Mucosa of descending colon (tissue), 3 donors: ENCODE data around the gene CARHSP1. TPM values are rescaled to one million over a fixed set of nuclear protein-coding genes. Genes with fewer than 3 reads are reported as not detected.

Source experiments
- ATAC-seq: fragments of 200-7000 bp; cut with Tn5 transposase; one replicate; pipeline ENCODE4 v1.9.1; 2020; ENCODE audit warnings: mild to moderate bottlenecking, moderate library complexity
- DNase-seq, 3 donors: peaks; one replicate each; pipeline ENCODE4 v3.0.0-alpha.2; 2020
- H3K36me3 ChIP-seq: fragments of 200-600 bp; one replicate; pipeline ENCODE4 v1.8.0; 2021; ENCODE audit warnings: low read depth, mild to moderate bottlenecking
- H3K4me1 ChIP-seq: fragments of 200-600 bp; one replicate; pipeline ENCODE4 v1.8.0; 2021; ENCODE audit warnings: low read depth, mild to moderate bottlenecking
- H3K4me3 ChIP-seq: fragments of 200-600 bp; one replicate; pipeline ENCODE4 v1.8.0; 2021; ENCODE audit warnings: mild to moderate bottlenecking
- H3K9me3 ChIP-seq: fragments of 200-600 bp; one replicate; pipeline ENCODE4 v1.8.0; 2021; ENCODE audit warnings: mild to moderate bottlenecking
- intact Hi-C, 2 donors: fragments of 100-400 bp; cut with DNase I in 1 of 2; cut with micrococcal nuclease in 1 of 2; formaldehyde crosslinking; loops; one replicate each; pipeline versions ENCODE4 v1.11.0 to v1.11.1; 2022; cut with DNase I, micrococcal nuclease
- total RNA-seq, 3 donors: library from RNA; stranded (reverse); fragmentation: NEBNext Ultra II Directional in 2 of 3; extraction: Animal tissue kit (Norgen Biotek cat#: 25700) in 2 of 3; gene quantifications; one replicate each; pipeline versions ENCODE4 v1.2.1 to v1.2.4, GENCODE V29; 2021 to 2023
- TF ChIP-seq, protein P1 (sequence below): fragments of 200-600 bp; IDR thresholded peaks from one replicate; pipeline ENCODE4 v1.8.0; 2022; ENCODE audit warnings: antibody characterized with exemption, mild to moderate bottlenecking
- donor health status: DM: no; HTN: no; CAD: no; lungs with moderate emphysema.
- donor health status: DM: no; HTN: no; CAD: no.
- donor health status: DM: no; HTN: yes; CAD: no.

The CARHSP1 gene
- total RNA-seq, 3 donors from 2014 or later = 42.7 to 69.4 (median 56.8) TPM

DNA sequence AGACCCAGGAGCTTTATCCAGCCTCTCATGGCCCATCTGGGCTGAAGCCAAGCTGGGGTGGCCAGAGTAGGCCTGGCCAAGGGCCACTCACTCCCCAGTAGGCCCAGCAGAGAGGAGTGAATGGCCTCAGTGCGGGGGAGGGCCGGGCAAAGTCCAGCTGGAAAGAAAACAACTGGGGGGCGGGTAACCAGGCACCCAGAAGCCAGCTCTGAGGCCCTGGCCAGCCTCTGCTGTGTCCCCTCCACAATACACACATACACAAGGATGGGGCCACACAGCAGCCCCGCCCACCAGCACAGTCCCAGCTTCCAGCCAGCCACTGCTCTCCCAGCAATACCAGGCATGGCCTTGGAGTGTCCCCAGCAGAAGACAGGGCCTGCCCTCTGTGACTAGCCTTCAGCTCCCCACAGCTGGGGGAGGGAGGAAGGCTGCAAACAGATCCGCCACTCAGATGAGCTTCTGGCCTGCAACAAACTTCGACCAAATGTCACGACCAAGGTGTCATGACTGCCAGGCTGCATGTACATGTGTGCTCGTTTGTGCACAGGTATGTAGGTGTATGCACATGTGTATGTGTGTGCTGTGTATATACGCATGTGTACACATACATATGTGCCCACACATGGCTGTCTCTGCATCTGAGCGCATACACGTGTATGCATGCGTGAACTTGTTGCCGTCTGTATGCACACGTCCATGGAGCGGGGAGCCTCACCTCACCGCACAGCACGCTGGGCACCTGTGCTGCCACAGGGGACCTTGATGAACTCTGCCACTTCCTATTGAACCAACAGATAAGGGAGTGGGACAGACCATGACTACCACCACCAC, 5.0 kb downstream of the CARHSP1 start:
- peak; percentile 68 to 80 (median 77) for DNase-seq
- ATAC-seq = peak; percentile 50
- Histone ChIP-seq H3K4me3 (no peak overlapping the region), H3K36me3 (no peaks in the 10 kb centered on the region), H3K9me3 (no peaks in the 10 kb centered on the region), H3K4me1 (peaks cover 42% of the 10 kb centered on the region)
- intact Hi-C loops = no loop called here
- TF ChIP-seq, protein P1, sequence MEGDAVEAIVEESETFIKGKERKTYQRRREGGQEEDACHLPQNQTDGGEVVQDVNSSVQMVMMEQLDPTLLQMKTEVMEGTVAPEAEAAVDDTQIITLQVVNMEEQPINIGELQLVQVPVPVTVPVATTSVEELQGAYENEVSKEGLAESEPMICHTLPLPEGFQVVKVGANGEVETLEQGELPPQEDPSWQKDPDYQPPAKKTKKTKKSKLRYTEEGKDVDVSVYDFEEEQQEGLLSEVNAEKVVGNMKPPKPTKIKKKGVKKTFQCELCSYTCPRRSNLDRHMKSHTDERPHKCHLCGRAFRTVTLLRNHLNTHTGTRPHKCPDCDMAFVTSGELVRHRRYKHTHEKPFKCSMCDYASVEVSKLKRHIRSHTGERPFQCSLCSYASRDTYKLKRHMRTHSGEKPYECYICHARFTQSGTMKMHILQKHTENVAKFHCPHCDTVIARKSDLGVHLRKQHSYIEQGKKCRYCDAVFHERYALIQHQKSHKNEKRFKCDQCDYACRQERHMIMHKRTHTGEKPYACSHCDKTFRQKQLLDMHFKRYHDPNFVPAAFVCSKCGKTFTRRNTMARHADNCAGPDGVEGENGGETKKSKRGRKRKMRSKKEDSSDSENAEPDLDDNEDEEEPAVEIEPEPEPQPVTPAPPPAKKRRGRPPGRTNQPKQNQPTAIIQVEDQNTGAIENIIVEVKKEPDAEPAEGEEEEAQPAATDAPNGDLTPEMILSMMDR = no peak

DNA sequence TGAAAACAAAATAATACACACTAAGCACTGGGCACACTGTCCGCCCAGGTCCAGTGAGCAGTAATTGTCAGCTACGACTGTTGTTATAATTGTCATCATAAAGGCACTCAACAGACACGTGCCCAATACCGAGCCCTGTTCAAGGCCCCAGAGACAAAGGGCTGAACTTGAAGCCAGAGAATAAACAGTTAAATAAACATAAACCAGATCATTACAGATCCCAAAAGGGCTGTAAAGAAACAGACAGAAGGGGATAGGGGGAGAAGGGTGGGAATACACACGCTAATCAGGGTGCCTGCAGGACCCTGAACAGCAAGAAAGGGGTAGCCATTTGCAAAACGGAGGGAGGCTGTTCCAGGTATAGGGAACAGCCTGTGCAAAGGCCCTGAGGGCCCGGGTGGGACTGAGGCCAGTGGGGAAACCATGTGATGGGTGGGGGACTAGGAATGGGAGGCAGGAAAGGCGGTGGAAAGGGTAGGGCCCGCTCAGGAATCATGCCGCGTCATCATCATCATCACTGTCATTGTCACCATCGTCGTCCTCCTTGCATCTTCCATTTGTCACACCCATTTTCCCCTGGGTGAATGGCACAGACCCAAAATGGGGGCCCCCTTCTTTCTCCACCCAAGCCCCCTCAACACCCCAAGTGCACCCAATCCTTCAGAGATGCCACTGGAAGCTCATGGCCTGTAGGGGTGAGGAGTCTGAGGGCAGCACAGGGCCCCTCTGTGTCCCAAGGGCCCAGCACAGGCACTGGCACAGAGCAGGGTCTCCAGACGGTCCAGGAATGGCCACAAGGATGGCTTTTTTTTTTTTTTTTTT, 6.3 kb downstream of the CARHSP1 start:
- TF ChIP-seq, protein P1 = no peak
- Histone ChIP-seq H3K4me1 (peaks cover 40% of the 10 kb centered on the region), H3K36me3 (no peaks in the 10 kb centered on the region), H3K4me3 (no peak overlapping the region), H3K9me3 (no peaks in the 10 kb centered on the region)
- ATAC-seq (no peak), DNase-seq (peak in 1 of 3 donors; percentile 42)
- intact Hi-C loops = no loop called here

DNA sequence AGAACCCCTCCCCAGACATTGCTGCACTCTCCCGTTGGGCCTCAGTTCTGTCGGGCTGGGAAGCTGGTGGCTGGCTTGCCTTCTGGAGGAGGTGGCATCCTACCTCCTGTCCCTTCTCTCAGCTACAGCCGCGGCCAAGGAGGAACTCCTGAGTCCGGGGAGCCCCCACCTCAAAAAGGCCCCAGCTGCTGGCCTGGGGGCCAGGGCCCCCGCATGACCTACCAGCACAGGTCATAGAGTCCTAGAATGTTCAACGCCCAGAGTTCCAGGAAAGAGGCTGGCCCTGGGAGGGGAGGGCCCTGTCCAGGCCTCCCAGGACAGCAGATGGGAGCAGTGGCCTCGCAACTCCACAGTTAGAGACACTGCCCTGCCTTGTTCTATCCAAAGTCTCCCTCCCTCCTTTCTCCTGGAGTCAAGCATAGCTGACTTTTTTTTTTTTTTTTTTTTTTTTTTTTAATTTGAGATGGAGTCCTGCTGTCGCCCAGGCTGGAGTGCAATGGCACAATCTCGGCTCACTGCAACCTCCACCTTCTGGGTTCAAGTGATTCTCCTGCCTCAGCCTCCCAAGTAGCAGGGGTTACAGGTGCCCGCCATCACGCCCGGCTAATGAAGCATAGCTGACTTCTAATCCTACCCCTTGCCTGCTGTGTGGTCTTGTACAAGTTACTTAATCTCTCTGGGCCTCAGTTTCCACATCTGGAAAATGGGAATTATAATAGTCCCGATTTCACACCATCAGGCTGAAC, 7.1 kb downstream of the CARHSP1 start:
- no peak overlapping the region for H3K4me3 ChIP-seq
- ATAC-seq (peak; percentile 4), DNase-seq (peak in 2 of 3 donors; percentile 36 to 44)
- TF ChIP-seq, protein P1 = no peak
- no peaks in the 10 kb centered on the region for H3K36me3 ChIP-seq
- H3K4me1 ChIP-seq = peaks cover 32% of the 10 kb centered on the region
- no peaks in the 10 kb centered on the region for H3K9me3 ChIP-seq
- intact Hi-C loops = no loop called here

DNA sequence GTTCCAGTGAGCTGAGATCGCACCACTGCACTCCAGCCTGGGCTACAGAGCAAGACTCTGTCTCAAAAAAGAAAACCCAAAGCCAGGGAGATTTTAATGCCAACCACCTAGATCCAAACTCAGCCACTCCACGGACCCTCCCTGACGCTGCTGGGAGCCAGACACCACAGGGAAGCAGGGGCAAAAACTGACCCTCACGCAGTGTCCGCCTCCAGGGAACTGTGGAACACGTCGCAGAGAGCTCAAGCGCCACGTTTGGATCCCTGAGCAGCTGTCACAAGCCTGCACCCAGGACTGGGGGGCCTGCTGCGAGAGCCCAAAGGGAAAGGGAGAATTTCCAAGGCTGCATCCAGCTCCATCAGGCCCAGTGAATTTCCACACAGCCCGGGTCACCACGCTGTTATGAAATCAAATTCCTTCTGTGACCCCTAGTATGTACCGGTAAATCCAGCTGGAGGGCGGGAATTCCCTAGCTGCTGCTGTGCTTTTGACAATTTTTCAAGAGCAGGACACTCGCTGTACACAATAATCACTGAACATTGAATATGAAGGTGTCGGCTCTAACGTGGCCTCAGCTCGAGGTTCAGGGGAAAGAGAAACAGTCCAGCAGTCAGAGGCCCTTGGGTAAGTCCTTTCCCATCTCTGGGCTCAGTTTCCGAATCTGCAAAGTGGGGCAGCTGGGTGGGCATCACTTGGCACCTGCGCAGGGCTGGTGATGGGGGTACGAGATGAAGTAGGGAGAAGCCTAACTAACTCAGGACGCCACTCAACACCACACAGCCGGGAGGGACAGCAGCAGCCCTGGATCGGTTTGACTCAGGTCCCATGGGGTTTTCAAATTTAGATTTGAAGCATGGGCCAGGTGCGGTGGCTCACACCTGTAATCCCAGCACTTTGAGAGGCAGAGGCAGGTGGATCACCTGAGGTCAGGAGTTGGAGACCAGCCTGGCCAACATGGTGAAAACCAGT, 8.6 kb downstream of the CARHSP1 start:
- peaks cover 18% of the 10 kb centered on the region for H3K4me1 ChIP-seq
- H3K4me3 ChIP-seq = no peak overlapping the region
- TF ChIP-seq, protein P1 = no peak
- no peaks in the 10 kb centered on the region for H3K9me3 ChIP-seq
- intact Hi-C loops = no loop called here
- H3K36me3 ChIP-seq = no peaks in the 10 kb centered on the region
- ATAC-seq (no peak), DNase-seq (peak in 2 of 3 donors; percentile 27 to 52)
